CD14-positive monocyte (primary cell): ENCODE data around the gene SH3PXD2A. TPM values are rescaled to one million over a fixed set of nuclear protein-coding genes. Genes with fewer than 3 reads are reported as not detected.

Experiments
- DNase-seq, 3 donors: peaks; one replicate each; pipeline ENCODE4 v3.0.0-alpha.2; 2011 to 2022
- H2AFZ ChIP-seq: 2 replicates; pipeline ENCODE4 v1.6.0; 2012; ENCODE audit warnings: mild to moderate bottlenecking, low read depth, low read length, inconsistent platforms; ENCODE audit not compliant: insufficient read depth, poor library complexity, severe bottlenecking
- H3K27ac ChIP-seq, 2 donors: 1 replicate in 1 of 2; 2 replicates in 1 of 2; pipeline ENCODE4 v1.5.1; 2012 to 2013; ENCODE audit warnings: low read length in 2 of 2, control low read depth in 1 of 2, inconsistent platforms in 1 of 2, low read depth in 1 of 2, mild to moderate bottlenecking in 1 of 2
- H3K27me3 ChIP-seq, 2 donors: one replicate each; pipeline versions ENCODE4 v1.6.0 to v1.6.1; 2011 to 2013; ENCODE audit warnings: low read length in 2 of 2; ENCODE audit not compliant: control insufficient read depth in 2 of 2, insufficient read depth in 2 of 2
- H3K36me3 ChIP-seq, 2 donors: replicated peaks in 1 of 2; 1 replicate in 1 of 2; 2 replicates in 1 of 2; pipeline versions ENCODE4 v1.5.1 to v1.6.1; 2012 to 2013; ENCODE audit warnings: low read length in 2 of 2, control low read depth in 1 of 2, inconsistent platforms in 1 of 2, mild to moderate bottlenecking in 1 of 2; ENCODE audit not compliant: insufficient read depth in 2 of 2, control insufficient read depth in 1 of 2
- H3K4me1 ChIP-seq, 2 donors: 1 replicate in 1 of 2; 2 replicates in 1 of 2; pipeline versions ENCODE4 v1.5.1 to v1.6.1; 2012 to 2013; ENCODE audit warnings: low read length in 2 of 2, control low read depth in 1 of 2, inconsistent platforms in 1 of 2, mild to moderate bottlenecking in 1 of 2, moderate library complexity in 1 of 2; ENCODE audit not compliant: insufficient read depth in 2 of 2, control insufficient read depth in 1 of 2
- H3K4me2 ChIP-seq: replicated peaks from 2 replicates; pipeline ENCODE3; 2012; ENCODE audit warnings: low read length, moderate library complexity, mild to moderate bottlenecking; ENCODE audit not compliant: poor library complexity, severe bottlenecking; ENCODE audit errors: extremely low read depth
- H3K4me3 ChIP-seq, 3 experiments: fragments of 200-600 bp in 1 of 3; sonication (generic) in 1 of 3; replicated peaks in 1 of 3; 1 replicate in 2 of 3; 2 replicates in 1 of 3; pipeline ENCODE4 v1.5.1; 2011 to 2013; ENCODE audit warnings: low read length in 3 of 3, mild to moderate bottlenecking in 3 of 3, control low read depth in 2 of 3, low read depth in 2 of 3, inconsistent platforms in 1 of 3, moderate library complexity in 1 of 3
- H3K79me2 ChIP-seq: 2 replicates; pipeline ENCODE4 v1.6.0; 2012; ENCODE audit warnings: mild to moderate bottlenecking, control low read depth, inconsistent platforms, low read length, moderate library complexity; ENCODE audit not compliant: insufficient read depth
- H3K9ac ChIP-seq: 2 replicates; pipeline ENCODE4 v1.6.0; 2017; ENCODE audit warnings: low read length, mild to moderate bottlenecking; ENCODE audit not compliant: insufficient read depth, poor library complexity, severe bottlenecking
- H3K9me3 ChIP-seq, 2 donors: replicated peaks in 1 of 2; 1 replicate in 1 of 2; 2 replicates in 1 of 2; pipeline versions ENCODE4 v1.5.1 to v1.6.1; 2012 to 2013; ENCODE audit warnings: low read length in 2 of 2, control low read depth in 1 of 2; ENCODE audit not compliant: control insufficient read depth in 1 of 2, insufficient read depth in 1 of 2
- H4K20me1 ChIP-seq: 2 replicates; pipeline ENCODE4 v1.6.0; 2012; ENCODE audit warnings: mild to moderate bottlenecking, low read length, control low read depth, moderate library complexity; ENCODE audit not compliant: insufficient read depth
- H3K27ac Mint-ChIP-seq, 7 donors: one replicate each; pipeline ENCODE4 v1.8.0; 2020; ENCODE audit warnings: mild to moderate bottlenecking in 7 of 7, mixed read lengths in 7 of 7, moderate library complexity in 6 of 7, inconsistent platforms in 2 of 7
- H3K27me3 Mint-ChIP-seq, 3 donors: one replicate each; pipeline ENCODE4 v1.8.0; 2021 to 2022; ENCODE audit warnings: low read depth in 3 of 3, mild to moderate bottlenecking in 3 of 3, mixed read lengths in 3 of 3, moderate library complexity in 3 of 3, inconsistent platforms in 1 of 3
- H3K36me3 Mint-ChIP-seq, 2 donors: one replicate each; pipeline ENCODE4 v1.8.0; 2020; ENCODE audit warnings: mixed read lengths in 2 of 2, inconsistent platforms in 1 of 2, mild to moderate bottlenecking in 1 of 2
- H3K4me1 Mint-ChIP-seq: one replicate; pipeline ENCODE4 v1.8.0; 2020; ENCODE audit warnings: mild to moderate bottlenecking, mixed read lengths
- H3K4me3 Mint-ChIP-seq, 2 donors: one replicate each; pipeline ENCODE4 v1.8.0; 2020; ENCODE audit warnings: mild to moderate bottlenecking in 2 of 2, mixed read lengths in 2 of 2, moderate library complexity in 1 of 2
- H3K9me3 Mint-ChIP-seq, 7 donors: one replicate each; pipeline ENCODE4 v1.8.0; 2020 to 2022; ENCODE audit warnings: mixed read lengths in 7 of 7, mild to moderate bottlenecking in 6 of 7, moderate library complexity in 6 of 7, inconsistent platforms in 2 of 7
- CTCF ChIP-seq: fragments of 200-600 bp; IDR thresholded peaks from one replicate; pipeline ENCODE4 v1.8.0; 2022; ENCODE audit warnings: antibody characterized with exemption, mild to moderate bottlenecking
- WGBS: methylation state at CpG from one replicate; pipeline ENCODE4 v1.1.5; 2013; ENCODE audit warnings: missing lambda C conversion rate; ENCODE audit not compliant: insufficient coverage; 5-methylcytosine and 5-hydroxymethylcytosine counted together
- intact Hi-C, 2 donors: fragments of 100-400 bp; cut with micrococcal nuclease; formaldehyde crosslinking; loops; one replicate each; pipeline versions ENCODE4 v1.15.0 to v1.15.1; 2023
- polyA plus RNA-seq, 3 donors: library from polyadenylated mRNA; depleted of rRNA in 1 of 3; unstranded in 2 of 3; stranded (reverse) in 1 of 3; fragments of 300-500 nt in 2 of 3; fragments of >200 nt in 1 of 3; fragmentation: Illumina TruSeq in 2 of 3; gene quantifications; 1 replicate in 2 of 3; 2 replicates in 1 of 3; pipeline ENCODE4 v1.2.3, GENCODE V29; 2012 to 2021

SH3PXD2A gene
- polyA plus RNA-seq, 3 donors: 0.01 to 0.76 (median 0.05) TPM

- no peak for TF ChIP-seq CTCF
These were observed 176.1 kb downstream of the SH3PXD2A start for GRCh38 chr10:103679096-103679790.

GRCh38 chr10:103678178-103678526 lies 177.2 kb downstream of the SH3PXD2A start:
- H3K4me3 ChIP-seq: peak overlapping the region in 1 of 3 experiments; percentile 45
- H3K4me3 Mint-ChIP-seq: peak overlapping the region; percentile 64 to 73
- WGBS: 2% methylated on average over 6 of the region's 12 CpGs
- H3K4me1 Mint-ChIP-seq: peaks cover 10% of the 10 kb centered on the region
- H3K9me3 Mint-ChIP-seq: no peaks in the 10 kb centered on the region
- H3K9ac ChIP-seq: peak overlapping the region; percentile 38
- peak overlapping the region; percentile 69 for H3K4me2 ChIP-seq
- H3K36me3 Mint-ChIP-seq: no peaks in the 10 kb centered on the region
- peaks cover 4 to 6% (median 5%) of the 10 kb centered on the region in 3 donors for H3K27me3 Mint-ChIP-seq
- peak; percentile 78 to 95 (median 81) for DNase-seq
- H3K79me2 ChIP-seq: no peaks in the 10 kb centered on the region
- TF ChIP-seq CTCF: no peak
- no peaks in the 10 kb centered on the region for H4K20me1 ChIP-seq
- H3K9me3 ChIP-seq: no peaks in the 10 kb centered on the region
- no peaks in the 10 kb centered on the region for H3K27me3 ChIP-seq
- H3K4me1 ChIP-seq: peaks cover 10 to 12% of the 10 kb centered on the region in 2 donors
- peak overlapping the region; percentile 48 to 49 for H3K27ac ChIP-seq
- H3K36me3 ChIP-seq: no peaks in the 10 kb centered on the region
- H2AFZ ChIP-seq: peak overlapping the region; percentile 73
- H3K27ac Mint-ChIP-seq: peak overlapping the region in 5 of 7 donors; percentile 15 to 86 (median 71)
- intact Hi-C loops: no loop called here

More at GRCh38 chr10:103679096-103679790, 176.1 kb downstream of the SH3PXD2A start:
- peak in 1 of 3 donors; percentile 61 for DNase-seq
- H3K4me3 Mint-ChIP-seq: no peak overlapping the region
- Histone ChIP-seq H3K4me1 (peaks cover 10 to 12% of the 10 kb centered on the region in 2 donors), H3K36me3 (no peaks in the 10 kb centered on the region), H3K4me3 (no peak overlapping the region), H2AFZ (no peak overlapping the region), H3K9me3 (no peaks in the 10 kb centered on the region), H3K27ac (no peak overlapping the region), H3K4me2 (no peak overlapping the region), H4K20me1 (no peaks in the 10 kb centered on the region), H3K9ac (peak overlapping the region; percentile 38), H3K79me2 (no peaks in the 10 kb centered on the region), H3K27me3 (no peaks in the 10 kb centered on the region)
- no peaks in the 10 kb centered on the region for H3K9me3 Mint-ChIP-seq
- H3K4me1 Mint-ChIP-seq: peaks cover 10% of the 10 kb centered on the region
- H3K27ac Mint-ChIP-seq: peak overlapping the region in 3 of 7 donors; percentile 30 to 77 (median 54)
- intact Hi-C loops: no loop called here
- H3K36me3 Mint-ChIP-seq: no peaks in the 10 kb centered on the region
- WGBS: 100% methylated on average over 3 of the region's 4 CpGs
- peaks cover 4 to 8% (median 6%) of the 10 kb centered on the region in 3 donors for H3K27me3 Mint-ChIP-seq
